Gastroesophageal sphincter (tissue), 4 donors: Measurements from ENCODE around the gene KCNQ4. TPM values are rescaled to one million over a fixed set of nuclear protein-coding genes. Genes with fewer than 3 reads are reported as not detected.

Source experiments
- ATAC-seq: fragments of 150-250 bp; one replicate; pipeline ENCODE4 v1.9.1; 2016; ENCODE audit warnings: mild to moderate bottlenecking, moderate library complexity
- H3K27ac ChIP-seq, 4 donors: fragments of 200-600 bp; sonication (generic) in 3 of 4; 1 replicate in 3 of 4; 2 replicates in 1 of 4; pipeline ENCODE4 v1.5.1; 2016 to 2019
- H3K27me3 ChIP-seq: fragments of 200-600 bp; sonication (generic); one replicate; pipeline ENCODE4 v1.5.1; 2019
- H3K36me3 ChIP-seq, 2 donors: fragments of 200-600 bp; sonication (generic); one replicate each; pipeline ENCODE4 v1.5.1; 2019; ENCODE audit warnings: control low read depth in 1 of 2
- H3K4me1 ChIP-seq, 3 donors: fragments of 200-600 bp; sonication (generic); 1 replicate in 2 of 3; 2 replicates in 1 of 3; pipeline ENCODE4 v1.5.1; 2016 to 2019; ENCODE audit warnings: control low read depth in 2 of 3
- H3K4me3 ChIP-seq, 2 donors: fragments of 200-600 bp; sonication (generic); one replicate each; pipeline ENCODE4 v1.5.1; 2019; ENCODE audit warnings: mild to moderate bottlenecking in 1 of 2, moderate library complexity in 1 of 2
- H3K9me3 ChIP-seq, 3 donors: fragments of 200-600 bp; sonication (generic); one replicate each; pipeline ENCODE4 v1.5.1; 2017 to 2019; ENCODE audit warnings: control low read depth in 2 of 3
- EP300 ChIP-seq: sonication (generic); formaldehyde crosslinking; IDR thresholded peaks from one replicate; pipeline ENCODE4 v1.6.1; 2017; ENCODE audit warnings: antibody characterized with exemption, mild to moderate bottlenecking
- POLR2A ChIP-seq, 2 donors: fragments of 450-650 bp; IDR thresholded peaks; one replicate each; pipeline ENCODE4 v1.6.1; 2017; ENCODE audit warnings: antibody characterized with exemption in 2 of 2, mild to moderate bottlenecking in 2 of 2, moderate library complexity in 1 of 2
- POLR2AphosphoS5 ChIP-seq: sonication (generic); formaldehyde crosslinking; IDR thresholded peaks from one replicate; pipeline ENCODE4 v1.6.1; 2017; ENCODE audit warnings: antibody characterized with exemption
- WGBS, 2 donors: methylation state at CpG; one replicate each; pipeline ENCODE4 v1.1.5; 2018; ENCODE audit warnings: low coverage in 1 of 2; 5-methylcytosine and 5-hydroxymethylcytosine counted together
- total RNA-seq, 4 donors: library from RNA; depleted of rRNA; stranded (reverse); fragments of >200 nt; gene quantifications; one replicate each; pipeline ENCODE4 v1.1.0, GENCODE V29; 2016
- TF ChIP-seq, protein P1 (sequence below), 4 experiments: fragments of 200-600 bp in 2 of 4; fragments of 450-650 bp in 2 of 4; sonication (generic) in 1 of 4; IDR thresholded peaks; one replicate each; pipeline ENCODE4 v1.5.1; 2017 to 2019; ENCODE audit warnings: antibody characterized with exemption in 4 of 4, mild to moderate bottlenecking in 2 of 4, moderate library complexity in 2 of 4

KCNQ4 gene
- total RNA-seq, 4 donors from 2014 or later: 6.1 to 25.5 (median 10.2) TPM

DNA sequence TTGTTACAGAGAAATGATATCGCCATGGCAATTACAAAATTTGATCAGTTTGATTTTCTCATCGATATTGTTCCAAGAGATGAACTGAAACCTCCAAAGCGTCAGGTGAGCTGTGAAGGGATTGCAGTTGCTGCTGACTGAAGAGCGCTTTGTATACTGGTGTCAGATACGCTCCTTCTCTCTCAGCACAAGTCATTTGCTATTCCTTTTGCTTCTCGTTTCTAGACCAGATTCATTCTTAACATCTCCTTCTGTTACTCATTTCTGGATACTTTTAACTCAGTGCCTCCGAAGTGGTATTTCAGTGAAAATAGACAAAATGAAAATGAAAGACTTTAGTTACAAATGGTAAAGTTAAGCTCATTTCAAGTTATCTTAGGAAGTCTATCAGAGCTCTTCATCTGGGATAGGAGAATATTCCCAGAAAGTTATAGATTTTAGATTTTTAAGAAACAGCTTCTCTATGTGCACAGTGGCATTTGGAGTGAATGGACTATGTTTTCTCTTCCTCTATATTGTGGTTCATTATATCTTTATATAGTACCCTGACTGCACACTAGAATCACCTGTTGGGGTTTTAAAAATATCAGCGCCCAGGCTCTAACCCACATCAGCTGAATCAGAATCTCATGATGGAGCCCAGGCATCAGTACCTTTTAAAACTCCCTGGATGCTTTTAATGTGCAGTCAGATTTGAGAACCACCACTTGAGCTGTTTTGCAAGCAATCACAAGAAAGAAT, 30.3 kb upstream of the KCNQ4 start:
- Histone ChIP-seq H3K36me3 (peaks cover 0 to 80% of the 10 kb centered on the region in 2 donors), H3K4me3 (no peak overlapping the region), H3K27ac (peak overlapping the region; percentile 21 to 87 (median 81)), H3K27me3 (no peaks in the 10 kb centered on the region), H3K4me1 (peaks cover 7 to 42% (median 14%) of the 10 kb centered on the region in 3 donors), H3K9me3 (no peaks in the 10 kb centered on the region)
- TF ChIP-seq, protein P1, sequence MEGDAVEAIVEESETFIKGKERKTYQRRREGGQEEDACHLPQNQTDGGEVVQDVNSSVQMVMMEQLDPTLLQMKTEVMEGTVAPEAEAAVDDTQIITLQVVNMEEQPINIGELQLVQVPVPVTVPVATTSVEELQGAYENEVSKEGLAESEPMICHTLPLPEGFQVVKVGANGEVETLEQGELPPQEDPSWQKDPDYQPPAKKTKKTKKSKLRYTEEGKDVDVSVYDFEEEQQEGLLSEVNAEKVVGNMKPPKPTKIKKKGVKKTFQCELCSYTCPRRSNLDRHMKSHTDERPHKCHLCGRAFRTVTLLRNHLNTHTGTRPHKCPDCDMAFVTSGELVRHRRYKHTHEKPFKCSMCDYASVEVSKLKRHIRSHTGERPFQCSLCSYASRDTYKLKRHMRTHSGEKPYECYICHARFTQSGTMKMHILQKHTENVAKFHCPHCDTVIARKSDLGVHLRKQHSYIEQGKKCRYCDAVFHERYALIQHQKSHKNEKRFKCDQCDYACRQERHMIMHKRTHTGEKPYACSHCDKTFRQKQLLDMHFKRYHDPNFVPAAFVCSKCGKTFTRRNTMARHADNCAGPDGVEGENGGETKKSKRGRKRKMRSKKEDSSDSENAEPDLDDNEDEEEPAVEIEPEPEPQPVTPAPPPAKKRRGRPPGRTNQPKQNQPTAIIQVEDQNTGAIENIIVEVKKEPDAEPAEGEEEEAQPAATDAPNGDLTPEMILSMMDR (IDR thresholded peaks at IDR 0.05): no peak
- TF ChIP-seq EP300 (no peak), POLR2A (IDR thresholded peaks at IDR 0.05) (no peak), POLR2AphosphoS5 (no peak)
- WGBS, 2 donors: 94% methylated on average over 7 to 8 of the region's 8 CpGs
- no peak for ATAC-seq

DNA sequence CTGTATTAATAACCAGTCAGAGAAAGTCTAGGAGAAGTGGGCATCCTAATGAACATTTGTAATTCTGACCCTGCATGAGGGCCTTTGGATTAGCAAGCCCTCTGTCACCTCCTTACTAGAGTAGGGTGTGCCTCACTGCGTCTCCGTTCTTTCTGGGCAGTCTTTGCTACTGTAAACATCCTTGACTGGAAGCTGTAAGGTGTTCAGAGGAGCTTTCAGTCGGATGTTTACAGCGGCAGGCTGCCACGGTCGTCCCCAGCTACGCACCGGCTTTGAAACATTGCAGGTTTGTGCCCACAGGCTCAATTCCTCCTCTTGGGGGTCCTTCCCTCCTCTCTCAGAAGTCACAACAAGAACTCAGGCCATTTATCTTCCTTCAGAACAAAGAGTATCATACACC, 29.4 kb upstream of the KCNQ4 start:
- Histone ChIP-seq H3K27ac (peak overlapping the region; percentile 64 to 87 (median 81)), H3K36me3 (peaks cover 0 to 80% of the 10 kb centered on the region in 2 donors), H3K4me1 (peaks cover 7 to 51% (median 14%) of the 10 kb centered on the region in 3 donors), H3K27me3 (no peaks in the 10 kb centered on the region), H3K4me3 (no peak overlapping the region), H3K9me3 (no peaks in the 10 kb centered on the region)
- 49 to 61% methylated on average over 7 to 8 of the region's 8 CpGs for WGBS, 2 donors
- TF ChIP-seq POLR2AphosphoS5 (peak; percentile 75), EP300 (no peak), POLR2A (IDR thresholded peaks at IDR 0.05) (no peak)
- TF ChIP-seq, protein P1 (IDR thresholded peaks at IDR 0.05): no peak
- peak; percentile 53 for ATAC-seq

DNA sequence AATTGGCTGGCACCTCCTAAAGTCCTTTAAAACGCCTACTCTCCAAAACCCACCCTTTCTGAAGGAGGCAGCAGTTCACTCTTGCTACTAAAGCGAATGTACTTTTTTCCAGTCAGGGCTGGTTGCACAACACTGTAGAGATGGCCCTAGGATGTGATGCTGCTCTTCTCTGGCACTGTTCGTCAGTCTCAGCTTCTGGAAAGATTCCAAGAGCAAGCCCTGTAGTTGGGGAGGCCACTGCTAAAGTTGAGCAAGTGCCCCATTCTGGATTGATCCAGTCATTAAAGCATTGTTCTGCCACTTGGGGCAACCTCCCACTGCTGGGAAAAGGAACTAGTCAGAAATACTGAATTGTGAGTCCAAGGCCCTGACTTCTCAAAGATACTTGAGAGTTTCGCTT, 28.5 kb upstream of the KCNQ4 start:
- H3K4me3 ChIP-seq: no peak overlapping the region
- H3K27ac ChIP-seq: peak overlapping the region; percentile 64 to 87 (median 81)
- H3K4me1 ChIP-seq: peaks cover 7 to 55% (median 14%) of the 10 kb centered on the region in 3 donors
- peak; percentile 47 for ATAC-seq
- no peaks in the 10 kb centered on the region for H3K9me3 ChIP-seq
- no peaks in the 10 kb centered on the region for H3K27me3 ChIP-seq
- H3K36me3 ChIP-seq: peaks cover 0 to 80% of the 10 kb centered on the region in 2 donors
- no peak for TF ChIP-seq EP300
- TF ChIP-seq POLR2AphosphoS5: peak; percentile 20
- 33 to 100% methylated on average over 1 to 2 of the region's 4 CpGs for WGBS, 2 donors

DNA sequence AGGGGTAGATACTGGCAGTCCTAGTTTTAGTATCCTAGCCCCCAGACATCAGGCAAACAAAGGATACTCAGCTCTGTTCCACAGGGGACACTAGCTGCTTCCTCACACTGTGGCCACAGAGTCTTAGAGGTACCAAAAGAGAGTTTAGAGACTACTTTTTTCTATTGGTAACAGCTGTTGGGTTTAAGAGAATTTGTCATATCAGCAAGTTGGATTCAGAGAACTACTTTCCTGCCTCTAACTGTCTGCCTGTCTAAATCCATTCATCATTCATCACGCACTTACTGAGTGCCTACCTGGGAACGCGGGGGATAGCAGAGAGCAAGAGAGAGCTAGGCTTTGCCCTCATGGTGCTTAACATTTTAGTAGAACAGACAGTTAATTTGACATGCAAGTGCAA, 27.1 kb upstream of the KCNQ4 start:
- Histone ChIP-seq H3K27ac (peak overlapping the region in 3 of 4 donors; percentile 79 to 87 (median 83)), H3K4me1 (peaks cover 7 to 67% (median 14%) of the 10 kb centered on the region in 3 donors), H3K36me3 (peaks cover 0 to 89% of the 10 kb centered on the region in 2 donors), H3K27me3 (no peaks in the 10 kb centered on the region), H3K4me3 (no peak overlapping the region), H3K9me3 (no peaks in the 10 kb centered on the region)
- WGBS, 2 donors: 72% methylated on average over 2 of the region's 3 CpGs; no CpG with 5 or more reads in 1 of the 2 donors
- no peak for ATAC-seq
- no peak for TF ChIP-seq POLR2A (IDR thresholded peaks at IDR 0.05)
- TF ChIP-seq, protein P1 (IDR thresholded peaks at IDR 0.05): no peak
- no peak for TF ChIP-seq POLR2AphosphoS5
- no peak for TF ChIP-seq EP300

DNA sequence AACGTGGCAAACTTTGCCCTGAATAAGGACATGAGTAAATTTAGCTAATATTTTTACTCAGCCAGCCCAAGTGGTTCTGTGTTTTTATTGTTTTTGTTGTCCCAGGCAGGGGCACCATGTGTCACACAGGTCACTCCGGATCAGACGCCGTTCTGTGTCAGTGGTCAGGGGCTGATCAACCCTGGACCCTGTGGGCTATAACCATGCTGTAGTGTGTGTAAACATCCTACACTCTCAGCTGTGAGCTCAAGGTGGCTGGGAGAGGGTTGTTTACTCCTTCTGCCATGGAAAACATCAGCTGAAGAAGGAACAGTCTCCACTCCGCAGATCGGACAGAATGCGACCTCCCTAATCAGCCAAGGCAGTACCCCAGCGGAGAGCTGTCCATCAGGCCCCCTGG, 26.5 kb upstream of the KCNQ4 start:
- no peak overlapping the region for H3K4me3 ChIP-seq
- no peak for ATAC-seq
- peaks cover 7 to 73% (median 14%) of the 10 kb centered on the region in 3 donors for H3K4me1 ChIP-seq
- H3K36me3 ChIP-seq: peaks cover 0 to 92% of the 10 kb centered on the region in 2 donors
- TF ChIP-seq POLR2A (IDR thresholded peaks at IDR 0.05) (no peak), POLR2AphosphoS5 (no peak), EP300 (no peak)
- TF ChIP-seq, protein P1 (IDR thresholded peaks at IDR 0.05): no peak
- peak overlapping the region in 3 of 4 donors; percentile 79 to 87 (median 83) for H3K27ac ChIP-seq
- no peaks in the 10 kb centered on the region for H3K9me3 ChIP-seq
- WGBS, 2 donors: 75% methylated on average over 4 of the region's 8 CpGs; no CpG with 5 or more reads in 1 of the 2 donors
- no peaks in the 10 kb centered on the region for H3K27me3 ChIP-seq
